Bronchial epithelial cell (primary cell): ENCODE results near the gene RIOK3. TPM values are rescaled to one million over a fixed set of nuclear protein-coding genes. Genes with fewer than 3 reads are reported as not detected.

Source experiments
- DNase-seq: peaks from one replicate; pipeline ENCODE4 v3.0.0-alpha.2; 2010; ENCODE audit warnings: low read depth
- FAIRE-seq: peaks from 2 replicates; lab custom pipeline; 2011; peaks lifted over from hg19 to GRCh38; lab: Jason Lieb, UNC
- H3K27me3 ChIP-seq: 2 replicates; pipeline ENCODE4 v1.5.1; 2011; ENCODE audit warnings: low read length; ENCODE audit not compliant: control insufficient read depth, insufficient read depth
- H3K36me3 ChIP-seq: 2 replicates; pipeline ENCODE4 v1.5.1; 2011; ENCODE audit warnings: low read length; ENCODE audit not compliant: control insufficient read depth, insufficient read depth
- H3K4me3 ChIP-seq: 2 replicates; pipeline ENCODE4 v1.5.1; 2011; ENCODE audit warnings: mild to moderate bottlenecking, low read depth, low read length, control low read depth
- total RNA-seq: library from RNA; depleted of rRNA; stranded (reverse); fragments of >200 nt; gene quantifications from 2 replicates; pipeline ENCODE4 v1.2.1, GENCODE V29; 2014
- TF ChIP-seq, protein P1 (sequence below): IDR thresholded peaks from 2 replicates; pipeline ENCODE4 v1.5.1; 2011; ENCODE audit warnings: mild to moderate bottlenecking, moderate library complexity, low read length, control low read depth, inconsistent platforms; ENCODE audit not compliant: insufficient read depth, severe bottlenecking

RIOK3 gene
- total RNA-seq, 1 donor from 2014 or later: 144 TPM

DNA sequence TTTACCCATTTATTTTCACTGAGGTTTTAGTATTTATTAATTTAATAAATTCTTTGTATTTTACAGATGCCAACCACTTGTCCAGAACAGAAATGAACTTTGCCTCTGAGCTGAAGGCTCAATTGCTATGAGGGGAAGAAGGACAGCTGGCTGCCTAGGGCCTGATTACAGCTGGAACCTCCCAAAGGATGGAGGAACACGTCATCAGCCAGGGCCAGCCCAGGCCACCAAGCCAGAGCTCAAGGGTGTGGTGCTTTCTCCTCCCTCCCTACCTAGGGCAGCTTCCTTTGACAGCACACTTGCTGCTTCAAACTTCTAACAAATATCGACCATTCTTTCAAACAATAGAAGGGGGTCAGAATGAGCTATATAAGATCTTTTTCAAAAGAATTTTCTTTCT is 19.7 kb upstream of the RIOK3 start:
- H3K4me3 ChIP-seq: no peak overlapping the region
- H3K27me3 ChIP-seq: no peaks in the 10 kb centered on the region
- TF ChIP-seq, protein P1, sequence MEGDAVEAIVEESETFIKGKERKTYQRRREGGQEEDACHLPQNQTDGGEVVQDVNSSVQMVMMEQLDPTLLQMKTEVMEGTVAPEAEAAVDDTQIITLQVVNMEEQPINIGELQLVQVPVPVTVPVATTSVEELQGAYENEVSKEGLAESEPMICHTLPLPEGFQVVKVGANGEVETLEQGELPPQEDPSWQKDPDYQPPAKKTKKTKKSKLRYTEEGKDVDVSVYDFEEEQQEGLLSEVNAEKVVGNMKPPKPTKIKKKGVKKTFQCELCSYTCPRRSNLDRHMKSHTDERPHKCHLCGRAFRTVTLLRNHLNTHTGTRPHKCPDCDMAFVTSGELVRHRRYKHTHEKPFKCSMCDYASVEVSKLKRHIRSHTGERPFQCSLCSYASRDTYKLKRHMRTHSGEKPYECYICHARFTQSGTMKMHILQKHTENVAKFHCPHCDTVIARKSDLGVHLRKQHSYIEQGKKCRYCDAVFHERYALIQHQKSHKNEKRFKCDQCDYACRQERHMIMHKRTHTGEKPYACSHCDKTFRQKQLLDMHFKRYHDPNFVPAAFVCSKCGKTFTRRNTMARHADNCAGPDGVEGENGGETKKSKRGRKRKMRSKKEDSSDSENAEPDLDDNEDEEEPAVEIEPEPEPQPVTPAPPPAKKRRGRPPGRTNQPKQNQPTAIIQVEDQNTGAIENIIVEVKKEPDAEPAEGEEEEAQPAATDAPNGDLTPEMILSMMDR: no peak
- FAIRE-seq (no peak), DNase-seq (no peak)
- H3K36me3 ChIP-seq: no peaks in the 10 kb centered on the region

DNA sequence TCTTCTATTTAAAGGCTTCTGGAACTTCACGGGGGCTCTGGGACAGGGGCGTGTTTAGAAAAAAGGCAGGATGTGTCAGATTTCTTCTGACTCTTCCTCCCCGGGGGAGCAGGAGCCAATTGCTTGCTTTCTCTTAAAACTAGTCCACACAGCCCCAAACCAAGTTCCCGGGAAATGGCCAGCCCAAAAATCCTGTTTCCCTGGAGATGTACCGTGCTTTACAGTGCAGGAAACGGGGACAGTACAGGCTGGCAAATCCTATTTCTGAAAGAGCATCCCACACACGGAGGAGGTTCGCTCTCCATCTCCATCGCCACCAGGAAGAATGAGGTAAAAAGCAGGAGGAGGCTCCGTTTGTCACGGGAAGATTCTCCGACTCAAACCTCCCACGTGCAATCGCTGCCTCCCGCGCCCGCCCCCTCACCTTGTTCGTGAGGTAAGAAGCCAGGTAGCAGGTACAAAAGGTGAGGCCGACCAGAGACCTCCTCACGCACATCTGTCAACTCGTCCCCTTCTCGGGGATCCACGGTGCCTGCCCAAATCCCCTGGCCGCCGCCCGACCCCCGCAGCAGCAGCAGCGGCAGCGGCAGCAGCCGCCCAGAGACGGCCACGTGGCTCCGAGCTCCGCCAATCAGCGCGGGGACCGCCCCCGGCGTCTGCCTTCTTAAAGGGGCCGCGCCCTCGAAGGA is 15.6 kb upstream of the RIOK3 start:
- peak; percentile 55 for DNase-seq
- H3K27me3 ChIP-seq: no peaks in the 10 kb centered on the region
- H3K36me3 ChIP-seq: no peaks in the 10 kb centered on the region
- TF ChIP-seq, protein P1: no peak
- H3K4me3 ChIP-seq: peak overlapping the region; percentile 47
- FAIRE-seq: no peak

DNA sequence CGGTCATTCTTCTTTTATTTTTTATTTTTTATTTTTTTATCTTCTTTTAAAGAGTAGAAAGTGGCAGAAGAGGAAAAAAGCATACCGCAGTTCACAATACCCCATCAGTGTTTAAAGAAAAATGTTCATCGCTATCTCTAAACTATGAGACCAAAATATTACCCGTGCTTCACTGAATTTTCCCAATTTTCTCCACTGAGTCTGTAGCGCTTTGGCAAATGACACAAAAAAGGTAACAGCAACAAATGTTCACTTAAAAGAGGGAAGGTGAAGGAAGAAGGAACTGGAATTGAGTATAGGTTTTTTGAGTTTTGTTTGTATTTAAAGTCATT is 15.1 kb upstream of the RIOK3 start:
- H3K36me3 ChIP-seq: no peaks in the 10 kb centered on the region
- TF ChIP-seq, protein P1: no peak
- peak overlapping the region; percentile 47 for H3K4me3 ChIP-seq
- H3K27me3 ChIP-seq: no peaks in the 10 kb centered on the region
- FAIRE-seq: no peak
- no peak for DNase-seq

DNA sequence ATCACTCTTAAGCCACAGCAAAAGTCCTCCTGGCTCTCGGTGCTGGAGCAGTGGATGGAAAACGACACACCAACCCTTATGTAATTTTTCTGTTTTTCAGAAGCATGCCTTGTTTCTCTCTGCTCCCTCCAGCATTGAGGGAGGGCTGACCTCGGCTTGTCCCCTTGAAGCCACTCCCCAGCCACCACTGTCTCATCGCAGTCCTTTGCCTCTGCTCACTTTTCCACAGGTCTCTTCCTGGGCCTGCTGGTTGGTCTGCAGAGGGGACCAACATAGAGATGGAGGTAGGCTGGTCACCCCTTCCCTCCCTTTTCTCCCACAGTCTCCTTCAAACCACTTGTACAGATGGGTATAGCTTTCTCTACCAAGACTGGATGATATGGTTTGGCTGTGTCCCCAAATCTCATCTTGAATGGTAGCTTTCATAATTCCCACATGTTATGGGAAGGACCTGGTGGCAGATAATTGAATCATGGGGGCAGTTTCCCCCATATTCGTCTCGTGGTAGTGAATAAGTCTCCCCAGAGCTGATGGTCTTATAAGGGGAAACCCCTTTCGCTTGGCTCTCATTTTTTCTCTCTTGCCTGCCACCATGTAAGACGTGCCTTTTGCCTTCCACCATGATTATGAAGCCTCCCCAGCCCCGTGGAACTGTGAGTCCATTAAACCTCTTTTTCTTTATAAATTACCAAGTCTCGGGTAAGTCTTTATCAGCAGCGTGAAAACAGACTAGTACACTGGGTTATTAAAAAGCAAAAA is 14.3 kb upstream of the RIOK3 start:
- TF ChIP-seq, protein P1: no peak
- no peak for FAIRE-seq
- H3K27me3 ChIP-seq: no peaks in the 10 kb centered on the region
- no peak for DNase-seq
- no peak overlapping the region for H3K4me3 ChIP-seq
- H3K36me3 ChIP-seq: no peaks in the 10 kb centered on the region

DNA sequence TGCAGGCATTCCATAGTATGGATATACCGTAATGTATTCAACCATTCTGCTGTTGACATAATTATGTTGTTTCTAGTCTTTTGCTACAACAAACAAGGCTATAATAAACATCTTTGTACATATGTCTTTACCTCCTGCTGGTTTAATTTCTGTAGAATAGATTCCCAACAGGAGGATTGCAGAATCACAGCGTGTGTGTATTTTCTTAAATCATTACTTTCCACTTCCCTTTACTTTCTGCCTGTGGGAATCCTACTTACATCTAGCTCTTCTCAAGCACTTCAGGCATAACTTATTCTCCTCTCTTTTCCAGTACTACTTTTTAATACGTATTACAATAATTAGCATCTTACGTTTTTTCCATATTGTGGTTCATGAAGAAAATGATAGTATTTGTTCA is 13.0 kb upstream of the RIOK3 start:
- FAIRE-seq (no peak), DNase-seq (no peak)
- no peaks in the 10 kb centered on the region for H3K27me3 ChIP-seq
- H3K36me3 ChIP-seq: no peaks in the 10 kb centered on the region
- TF ChIP-seq, protein P1: no peak
- no peak overlapping the region for H3K4me3 ChIP-seq
